Esophagus muscularis mucosa (tissue), 4 donors: ENCODE results near the gene SGK1.

Experiments used
- EP300 ChIP-seq: sonication (generic); formaldehyde crosslinking; IDR thresholded peaks from one replicate; pipeline ENCODE4 v1.6.1; 2017; ENCODE audit warnings: antibody characterized with exemption
- POLR2A ChIP-seq: fragments of 450-650 bp; IDR thresholded peaks from one replicate; pipeline ENCODE4 v1.6.1; 2017; ENCODE audit warnings: antibody characterized with exemption, moderate library complexity, mild to moderate bottlenecking, low read depth
- TF ChIP-seq, protein P1 (sequence below), 3 experiments: fragments of 200-600 bp in 2 of 3; fragments of 450-650 bp in 1 of 3; sonication (generic) in 2 of 3; IDR thresholded peaks; one replicate each; pipeline ENCODE4 v1.5.1; 2017 to 2019; ENCODE audit warnings: antibody characterized with exemption in 3 of 3, mild to moderate bottlenecking in 2 of 3, moderate library complexity in 1 of 3

DNA sequence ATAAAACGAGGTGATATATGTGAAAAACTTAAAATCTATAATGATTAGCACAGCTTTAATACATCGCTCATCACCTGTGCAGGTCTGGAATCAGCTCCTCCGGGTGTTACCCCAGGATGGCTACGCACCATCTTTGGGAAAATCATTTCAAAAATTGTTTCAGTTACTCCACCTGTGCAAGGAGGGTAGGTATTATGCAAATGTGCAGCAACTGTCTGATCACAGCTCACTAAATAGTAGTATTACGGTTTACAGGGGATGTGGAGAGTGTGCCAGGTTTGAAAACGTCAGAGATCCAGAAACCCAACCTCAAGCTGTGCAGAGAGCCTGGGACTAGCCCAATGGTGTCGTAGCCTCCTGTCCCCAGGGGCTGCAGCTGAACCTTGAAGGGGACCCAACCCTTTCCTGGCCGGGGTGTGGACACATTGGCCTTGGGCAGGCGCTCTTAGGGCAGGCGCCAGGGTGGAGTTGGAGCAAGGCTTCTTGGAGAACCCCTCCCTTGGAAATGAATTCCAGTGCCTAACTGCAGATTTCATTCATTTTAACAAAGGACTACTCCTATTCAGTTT is 24.2 kb upstream of the SGK1 start:
- TF ChIP-seq POLR2A (no peak), EP300 (no peak)
- TF ChIP-seq, protein P1, sequence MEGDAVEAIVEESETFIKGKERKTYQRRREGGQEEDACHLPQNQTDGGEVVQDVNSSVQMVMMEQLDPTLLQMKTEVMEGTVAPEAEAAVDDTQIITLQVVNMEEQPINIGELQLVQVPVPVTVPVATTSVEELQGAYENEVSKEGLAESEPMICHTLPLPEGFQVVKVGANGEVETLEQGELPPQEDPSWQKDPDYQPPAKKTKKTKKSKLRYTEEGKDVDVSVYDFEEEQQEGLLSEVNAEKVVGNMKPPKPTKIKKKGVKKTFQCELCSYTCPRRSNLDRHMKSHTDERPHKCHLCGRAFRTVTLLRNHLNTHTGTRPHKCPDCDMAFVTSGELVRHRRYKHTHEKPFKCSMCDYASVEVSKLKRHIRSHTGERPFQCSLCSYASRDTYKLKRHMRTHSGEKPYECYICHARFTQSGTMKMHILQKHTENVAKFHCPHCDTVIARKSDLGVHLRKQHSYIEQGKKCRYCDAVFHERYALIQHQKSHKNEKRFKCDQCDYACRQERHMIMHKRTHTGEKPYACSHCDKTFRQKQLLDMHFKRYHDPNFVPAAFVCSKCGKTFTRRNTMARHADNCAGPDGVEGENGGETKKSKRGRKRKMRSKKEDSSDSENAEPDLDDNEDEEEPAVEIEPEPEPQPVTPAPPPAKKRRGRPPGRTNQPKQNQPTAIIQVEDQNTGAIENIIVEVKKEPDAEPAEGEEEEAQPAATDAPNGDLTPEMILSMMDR (IDR thresholded peaks at IDR 0.05), result no peak
